Osteoblast (primary cell): Measurements from ENCODE around the gene TMOD1. TPM values are rescaled to one million over a fixed set of nuclear protein-coding genes. Genes with fewer than 3 reads are reported as not detected.

ENCODE experiments used
- DNase-seq: peaks from one replicate; pipeline ENCODE4 v3.0.0; 2011; ENCODE audit warnings: low spot score, mixed read lengths; ENCODE audit not compliant: insufficient read length; ENCODE audit errors: missing footprints
- H2AFZ ChIP-seq: 2 replicates; pipeline ENCODE4 v1.6.0; 2011; ENCODE audit warnings: mild to moderate bottlenecking, low read length
- H3K27ac ChIP-seq: 2 replicates; pipeline ENCODE4 v1.5.1; 2011; ENCODE audit warnings: mild to moderate bottlenecking, low read depth, low read length, moderate library complexity
- H3K27me3 ChIP-seq: 2 replicates; pipeline ENCODE4 v1.6.0; 2012; ENCODE audit warnings: mild to moderate bottlenecking, control low read depth, inconsistent platforms, low read length, moderate library complexity; ENCODE audit not compliant: insufficient read depth
- H3K36me3 ChIP-seq: 2 replicates; pipeline ENCODE4 v1.5.1; 2011; ENCODE audit warnings: mild to moderate bottlenecking, low read length, control low read depth, moderate library complexity; ENCODE audit not compliant: insufficient read depth
- H3K4me1 ChIP-seq: 2 replicates; pipeline ENCODE4 v1.5.1; 2011; ENCODE audit warnings: mild to moderate bottlenecking, low read length, control low read depth, moderate library complexity; ENCODE audit not compliant: insufficient read depth
- H3K4me2 ChIP-seq: 2 replicates; pipeline ENCODE4 v1.6.0; 2011; ENCODE audit warnings: mild to moderate bottlenecking, low read length; ENCODE audit not compliant: insufficient read depth
- H3K4me3 ChIP-seq: fragments of 200-600 bp; sonication (generic); 3 replicates; pipeline ENCODE4 v1.5.1; 2012; ENCODE audit warnings: mild to moderate bottlenecking, low read length, inconsistent platforms; ENCODE audit not compliant: insufficient read depth
- H3K79me2 ChIP-seq: 2 replicates; pipeline ENCODE4 v1.6.0; 2012; ENCODE audit warnings: mild to moderate bottlenecking, low read length, control low read depth, inconsistent platforms; ENCODE audit not compliant: insufficient read depth
- H3K9me3 ChIP-seq: 2 replicates; pipeline ENCODE4 v1.5.1; 2011; ENCODE audit warnings: low read depth, low read length, control low read depth
- H4K20me1 ChIP-seq: 2 replicates; pipeline ENCODE4 v1.6.0; 2012; ENCODE audit warnings: mild to moderate bottlenecking, low read length, control low read depth; ENCODE audit not compliant: insufficient read depth
- CTCF ChIP-seq: IDR thresholded peaks from 2 replicates; pipeline ENCODE4 v1.5.1; 2011; ENCODE audit warnings: mild to moderate bottlenecking, low read depth, low read length, moderate library complexity; ENCODE audit errors: extremely low read depth
- total RNA-seq: library from RNA; depleted of rRNA; stranded (reverse); fragments of >200 nt; gene quantifications from 2 replicates; pipeline ENCODE4 v1.2.3, GENCODE V29; 2012

The TMOD1 gene
- total RNA-seq, 1 donor, result not detected

- H3K36me3 ChIP-seq, result no peaks in the 10 kb centered on the region
- peaks cover 16% of the 10 kb centered on the region for H3K27me3 ChIP-seq
- no peak overlapping the region for H3K4me3 ChIP-seq
- H3K9me3 ChIP-seq, result peaks cover 2% of the 10 kb centered on the region
- H4K20me1 ChIP-seq, result no peaks in the 10 kb centered on the region
- DNase-seq, result no peak
- H3K4me1 ChIP-seq, result peaks cover 4% of the 10 kb centered on the region
- H3K27ac ChIP-seq, result no peak overlapping the region
- TF ChIP-seq CTCF, result no peak
- no peaks in the 10 kb centered on the region for H3K79me2 ChIP-seq
- no peak overlapping the region for H3K4me2 ChIP-seq
- H2AFZ ChIP-seq, result no peak overlapping the region
These were observed 48.9 kb downstream of the TMOD1 start for GRCh38 chr9:97550386-97550785.

- TF ChIP-seq CTCF, result no peak
- no peak overlapping the region for H3K4me2 ChIP-seq
- peaks cover 2% of the 10 kb centered on the region for H3K9me3 ChIP-seq
- H2AFZ ChIP-seq, result no peak overlapping the region
- H3K4me1 ChIP-seq, result peaks cover 4% of the 10 kb centered on the region
- H4K20me1 ChIP-seq, result no peaks in the 10 kb centered on the region
- no peaks in the 10 kb centered on the region for H3K36me3 ChIP-seq
- H3K27me3 ChIP-seq, result peaks cover 18% of the 10 kb centered on the region
- H3K27ac ChIP-seq, result no peak overlapping the region
- no peaks in the 10 kb centered on the region for H3K79me2 ChIP-seq
- no peak for DNase-seq
- no peak overlapping the region for H3K4me3 ChIP-seq
These were observed 49.8 kb downstream of the TMOD1 start for GRCh38 chr9:97551308-97551707.

DNA sequence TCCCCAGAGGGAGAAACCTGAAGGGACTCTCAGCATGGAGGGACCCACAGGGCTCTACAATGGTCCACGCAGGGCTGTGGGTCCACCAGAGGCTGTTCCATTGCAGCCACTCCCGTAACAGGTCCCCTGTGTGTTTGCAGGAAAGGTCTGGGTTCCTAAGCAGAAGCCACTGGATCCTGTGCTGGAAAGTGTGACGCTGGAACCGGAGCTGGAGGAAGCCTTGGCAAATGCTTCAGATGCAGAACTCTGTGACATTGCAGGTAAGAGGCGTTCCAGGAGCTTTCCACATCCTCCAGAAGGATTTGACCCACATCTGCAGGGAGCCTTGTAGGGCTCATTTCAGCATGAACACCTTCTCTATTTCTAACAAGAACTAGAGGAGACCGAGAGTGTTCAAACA lies 51.7 kb downstream of the TMOD1 start:
- Histone ChIP-seq H3K9me3 (peaks cover 2% of the 10 kb centered on the region), H2AFZ (no peak overlapping the region), H3K27ac (no peak overlapping the region), H3K27me3 (peaks cover 15% of the 10 kb centered on the region), H3K79me2 (no peaks in the 10 kb centered on the region), H3K4me2 (no peak overlapping the region), H3K36me3 (no peaks in the 10 kb centered on the region), H4K20me1 (no peaks in the 10 kb centered on the region), H3K4me1 (peaks cover 4% of the 10 kb centered on the region), H3K4me3 (no peak overlapping the region)
- no peak for TF ChIP-seq CTCF
- no peak for DNase-seq

DNA sequence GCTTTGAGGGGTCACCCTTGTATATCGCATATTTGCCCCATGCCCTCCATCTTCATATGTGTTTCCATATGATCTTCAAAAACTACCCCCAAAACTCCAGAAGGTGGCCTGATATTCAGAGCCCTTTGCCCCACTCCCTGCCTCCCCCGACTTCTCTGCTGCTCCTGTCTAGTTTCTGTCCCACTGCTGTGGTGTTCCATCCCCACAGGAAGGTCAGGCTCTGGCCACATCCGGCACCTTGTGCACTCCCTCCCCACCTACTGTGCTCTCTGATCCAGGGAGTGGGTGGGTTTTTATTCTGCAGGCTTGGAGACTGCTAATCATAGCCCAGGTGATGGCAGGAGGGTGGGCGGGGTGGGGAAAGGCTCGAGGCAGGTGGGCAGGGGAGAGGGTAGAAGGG lies 52.4 kb downstream of the TMOD1 start:
- no peaks in the 10 kb centered on the region for H3K79me2 ChIP-seq
- no peak for DNase-seq
- no peak overlapping the region for H3K4me3 ChIP-seq
- H3K27me3 ChIP-seq, result peaks cover 15% of the 10 kb centered on the region
- peaks cover 4% of the 10 kb centered on the region for H3K4me1 ChIP-seq
- H3K9me3 ChIP-seq, result peaks cover 2% of the 10 kb centered on the region
- H4K20me1 ChIP-seq, result no peaks in the 10 kb centered on the region
- no peak overlapping the region for H3K27ac ChIP-seq
- H3K4me2 ChIP-seq, result no peak overlapping the region
- no peak overlapping the region for H2AFZ ChIP-seq
- no peaks in the 10 kb centered on the region for H3K36me3 ChIP-seq
- TF ChIP-seq CTCF, result no peak
